Neural progenitor cell (in vitro differentiated cells): Measurements from ENCODE around the gene POM121L2.

Source experiments
- EZH2 ChIP-seq: fragments of 200-600 bp; sonication (generic); IDR thresholded peaks from 2 replicates; pipeline ENCODE4 v1.6.1; 2017; ENCODE audit warnings: antibody characterized with exemption, mild to moderate bottlenecking, moderate library complexity
- EZH2phosphoT487 ChIP-seq: fragments of 200-600 bp; sonication (generic); IDR thresholded peaks from 2 replicates; pipeline ENCODE4 v1.6.1; 2017; ENCODE audit warnings: antibody characterized with exemption
- TF ChIP-seq, protein P1 (sequence below): fragments of 200-600 bp; sonication (generic); IDR thresholded peaks from 2 replicates; pipeline ENCODE4 v1.5.1; 2017; ENCODE audit warnings: antibody characterized with exemption, mild to moderate bottlenecking

DNA sequence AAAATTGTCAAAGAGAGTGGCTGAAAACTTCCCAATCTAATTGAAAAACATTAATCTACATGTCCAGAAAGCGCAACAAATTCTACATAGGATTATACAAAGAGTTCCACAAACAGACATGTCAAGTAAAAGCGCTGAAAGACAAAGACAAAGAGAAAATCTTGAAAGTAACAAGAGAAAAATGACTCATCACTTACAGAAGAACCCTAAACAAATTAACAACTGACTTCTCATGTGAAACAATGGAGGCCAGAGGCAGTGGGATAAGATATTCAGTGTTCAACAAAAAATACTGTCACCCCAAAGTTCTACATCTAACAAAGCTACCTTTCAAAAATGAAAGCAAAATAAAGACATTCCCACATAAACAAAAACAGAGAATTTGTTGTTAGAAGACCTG lies 2.0 kb upstream of the POM121L2 start:
- TF ChIP-seq, protein P1, sequence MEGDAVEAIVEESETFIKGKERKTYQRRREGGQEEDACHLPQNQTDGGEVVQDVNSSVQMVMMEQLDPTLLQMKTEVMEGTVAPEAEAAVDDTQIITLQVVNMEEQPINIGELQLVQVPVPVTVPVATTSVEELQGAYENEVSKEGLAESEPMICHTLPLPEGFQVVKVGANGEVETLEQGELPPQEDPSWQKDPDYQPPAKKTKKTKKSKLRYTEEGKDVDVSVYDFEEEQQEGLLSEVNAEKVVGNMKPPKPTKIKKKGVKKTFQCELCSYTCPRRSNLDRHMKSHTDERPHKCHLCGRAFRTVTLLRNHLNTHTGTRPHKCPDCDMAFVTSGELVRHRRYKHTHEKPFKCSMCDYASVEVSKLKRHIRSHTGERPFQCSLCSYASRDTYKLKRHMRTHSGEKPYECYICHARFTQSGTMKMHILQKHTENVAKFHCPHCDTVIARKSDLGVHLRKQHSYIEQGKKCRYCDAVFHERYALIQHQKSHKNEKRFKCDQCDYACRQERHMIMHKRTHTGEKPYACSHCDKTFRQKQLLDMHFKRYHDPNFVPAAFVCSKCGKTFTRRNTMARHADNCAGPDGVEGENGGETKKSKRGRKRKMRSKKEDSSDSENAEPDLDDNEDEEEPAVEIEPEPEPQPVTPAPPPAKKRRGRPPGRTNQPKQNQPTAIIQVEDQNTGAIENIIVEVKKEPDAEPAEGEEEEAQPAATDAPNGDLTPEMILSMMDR, result no peak
- no peak for TF ChIP-seq EZH2
- TF ChIP-seq EZH2phosphoT487, result no peak
